HG03378 (cell line): Measurements from ENCODE around the gene CADM2.
"Not testable (repeated sequence)": the region's sequence is repeated elsewhere in the genome, so short reads cannot be mapped to it uniquely, and the experiment has no call there.

Experiments
- ATAC-seq: cut with Tn5 transposase; IDR thresholded peaks from one replicate; pipeline ENCODE4 v1.9.1; 2021; ENCODE audit warnings: mild to moderate bottlenecking, moderate library complexity; ENCODE audit not compliant: unreplicated experiment

Gene CADM2

DNA sequence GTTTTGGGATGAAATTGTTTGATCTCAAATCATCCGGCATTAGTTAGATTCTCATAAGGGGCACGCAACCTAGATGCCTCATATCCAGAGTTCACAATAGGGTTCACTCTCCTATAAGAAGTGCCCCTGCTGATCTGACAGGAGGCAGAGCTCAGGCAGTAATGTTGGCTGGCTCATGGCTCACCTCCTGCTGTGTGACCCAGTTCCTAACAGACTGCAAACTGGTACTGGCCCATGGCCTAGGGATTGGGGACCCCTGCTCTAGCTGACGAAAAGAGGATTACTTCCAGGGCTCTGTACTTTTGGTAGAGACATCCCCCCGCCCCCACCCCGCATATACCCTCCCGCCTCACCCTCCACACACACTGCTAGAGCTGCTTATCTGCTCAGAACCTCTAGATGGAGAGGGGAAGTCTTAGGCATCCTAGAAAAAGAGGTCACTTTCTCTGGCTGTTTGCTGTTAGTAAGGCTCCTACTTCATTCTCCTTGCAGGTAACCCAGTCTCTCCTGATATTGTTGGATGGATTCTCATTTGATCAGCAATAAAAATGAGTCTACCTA, 923.1 kb downstream of the CADM2 start:
- ATAC-seq: no peak

DNA sequence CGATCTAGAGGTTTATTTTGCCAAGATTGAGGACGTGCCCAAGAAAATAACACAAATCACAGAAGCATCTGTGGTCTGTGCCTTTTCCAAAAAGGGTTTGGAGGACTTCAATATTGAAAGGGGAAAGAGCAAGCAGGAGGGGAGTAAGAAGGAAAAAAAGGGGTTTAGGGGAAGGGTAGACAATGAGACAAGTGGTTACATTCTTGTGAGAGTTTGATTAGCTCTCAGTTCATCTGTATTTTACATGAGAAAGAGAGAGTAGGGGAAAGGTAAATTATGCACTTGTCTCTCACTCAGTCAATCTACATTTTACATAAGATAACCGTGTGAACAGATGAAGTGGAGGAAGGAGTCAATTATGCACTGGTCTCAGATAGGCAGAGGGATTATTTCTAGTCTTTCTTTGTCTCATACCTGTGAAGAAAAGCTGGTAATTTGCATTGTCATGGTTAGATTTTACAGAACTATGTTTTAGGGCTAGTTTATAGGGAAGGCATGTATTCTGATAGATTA, 931.3 kb downstream of the CADM2 start:
- no peak for ATAC-seq

DNA sequence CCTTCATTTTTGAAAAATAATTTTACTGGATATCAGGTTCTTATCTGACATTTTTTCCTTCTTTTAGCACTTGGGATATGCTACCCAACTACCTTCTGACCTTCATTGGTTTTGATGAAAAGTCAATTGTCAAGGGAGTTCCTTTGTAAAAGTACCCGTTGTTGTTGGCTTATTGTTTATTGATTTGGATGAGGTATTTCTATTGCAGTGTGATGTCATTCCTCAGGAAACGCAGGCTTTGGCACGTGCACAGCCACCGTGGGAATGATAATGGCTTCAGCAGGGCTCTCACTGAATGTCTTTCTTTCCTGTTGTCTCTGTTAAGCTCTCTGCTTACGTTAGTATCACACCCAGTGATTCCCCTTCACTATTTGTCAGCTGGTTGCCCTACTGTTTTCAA, 944.6 kb downstream of the CADM2 start:
- ATAC-seq: no peak

DNA sequence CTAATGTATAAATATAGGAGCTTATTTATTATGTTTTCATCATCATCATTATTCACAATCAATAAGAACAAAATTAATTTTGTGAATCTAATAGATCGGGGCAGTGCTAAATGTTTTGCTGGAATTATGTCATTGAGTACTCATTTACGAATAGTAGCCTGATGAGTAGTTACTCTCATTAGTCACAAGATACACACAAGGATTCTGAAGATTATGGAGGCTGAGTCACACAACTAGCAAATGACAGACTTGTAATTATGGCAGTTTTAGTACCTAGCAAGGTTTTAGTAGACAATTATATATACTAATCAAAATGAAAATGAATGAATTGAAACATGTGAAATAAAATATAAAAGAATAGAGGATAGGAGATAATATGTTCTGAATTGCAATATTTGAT, 954.2 kb downstream of the CADM2 start:
- no peak for ATAC-seq

DNA sequence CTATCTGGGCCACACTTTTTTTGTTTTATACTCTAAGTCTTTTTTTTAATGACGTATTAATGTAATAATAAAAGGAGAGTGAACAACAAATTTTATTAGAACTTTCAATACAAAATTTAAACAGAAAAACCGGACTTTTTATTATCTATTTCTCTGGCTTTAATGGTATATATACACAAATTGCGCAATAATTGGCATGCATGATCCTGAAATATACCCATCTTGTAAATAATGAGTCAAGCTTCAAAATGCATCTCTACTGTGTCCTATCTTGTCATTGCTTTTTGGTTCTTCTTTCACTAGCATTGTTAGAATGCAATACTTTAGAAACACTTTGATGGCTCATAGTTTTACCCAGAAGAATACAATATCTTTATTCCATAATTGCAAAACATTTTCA, 963.6 kb downstream of the CADM2 start:
- no peak for ATAC-seq

DNA sequence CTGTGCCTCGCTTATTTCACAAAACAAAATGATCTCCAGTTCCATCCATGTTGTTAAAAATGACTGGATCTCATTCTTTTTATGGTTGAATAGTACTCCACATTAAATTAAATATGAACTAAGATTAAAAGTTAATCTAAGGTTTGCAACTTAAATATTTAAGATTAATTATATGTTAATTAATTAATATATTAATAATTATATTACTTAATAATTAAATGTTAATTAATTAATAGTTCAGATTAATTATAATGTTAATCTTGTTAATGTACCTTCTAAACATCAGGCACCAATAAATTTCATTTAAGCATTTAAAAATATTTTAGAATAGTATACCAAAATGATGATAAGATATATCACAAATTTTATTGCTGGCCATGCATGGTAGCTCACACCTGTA, 971.9 kb downstream of the CADM2 start:
- no peak for ATAC-seq

DNA sequence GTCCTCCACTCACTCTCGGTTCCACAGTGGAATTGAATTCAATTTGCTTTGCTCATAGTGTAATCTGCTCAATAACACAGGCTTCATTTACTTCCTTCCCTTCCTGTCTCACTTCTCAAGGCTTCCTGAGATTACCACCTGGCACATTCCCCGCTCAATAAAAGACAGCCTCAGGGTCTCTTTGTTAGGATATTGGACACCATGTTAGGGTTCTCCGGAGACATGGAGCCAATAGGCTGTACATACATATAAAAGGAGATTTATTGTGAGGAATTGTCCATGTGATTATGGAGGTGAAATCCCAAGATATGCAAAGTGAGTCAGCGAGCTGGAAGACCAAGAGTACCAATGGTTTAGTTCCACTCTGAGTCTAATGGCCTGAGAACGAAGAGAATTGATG, 974.5 kb downstream of the CADM2 start:
- no peak for ATAC-seq

DNA sequence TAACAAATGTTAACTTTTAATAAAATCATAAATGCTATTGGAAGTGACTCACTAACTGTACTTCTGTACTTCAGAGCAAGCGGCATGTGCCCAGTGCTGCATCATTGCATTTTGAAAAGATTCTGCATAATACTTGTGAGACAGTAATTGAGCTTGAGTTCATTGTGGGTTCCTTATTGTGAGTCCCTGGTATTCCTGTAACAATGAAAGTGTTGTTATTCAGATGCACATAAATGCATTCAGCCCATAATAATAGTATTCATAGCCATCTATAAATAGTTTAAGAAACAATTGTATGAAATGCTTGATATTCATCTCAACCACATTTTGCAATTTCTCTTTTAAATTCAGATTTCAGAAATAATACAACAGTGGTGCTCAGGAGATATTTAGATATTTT, 976.4 kb downstream of the CADM2 start:
- no peak for ATAC-seq

DNA sequence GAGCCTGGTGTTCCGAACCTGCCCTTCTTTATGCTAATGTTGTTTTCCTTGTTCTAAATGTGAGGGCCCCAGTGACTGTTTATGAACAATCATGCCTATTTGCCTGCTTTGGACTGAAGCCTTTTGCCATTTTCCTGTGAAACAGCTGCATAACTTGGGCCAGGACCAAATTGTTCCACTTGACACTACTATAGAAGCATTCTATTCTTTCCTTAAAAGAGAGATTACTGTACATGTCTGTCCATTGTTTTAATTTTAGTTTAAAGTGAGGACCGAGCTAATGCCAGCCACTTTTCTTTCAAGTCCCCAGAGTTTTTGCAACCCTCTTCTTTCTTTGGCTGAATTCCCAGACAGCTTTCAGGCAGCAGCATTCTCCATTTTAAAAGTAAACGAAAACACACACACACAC, 980.3 kb downstream of the CADM2 start:
- no peak for ATAC-seq

DNA sequence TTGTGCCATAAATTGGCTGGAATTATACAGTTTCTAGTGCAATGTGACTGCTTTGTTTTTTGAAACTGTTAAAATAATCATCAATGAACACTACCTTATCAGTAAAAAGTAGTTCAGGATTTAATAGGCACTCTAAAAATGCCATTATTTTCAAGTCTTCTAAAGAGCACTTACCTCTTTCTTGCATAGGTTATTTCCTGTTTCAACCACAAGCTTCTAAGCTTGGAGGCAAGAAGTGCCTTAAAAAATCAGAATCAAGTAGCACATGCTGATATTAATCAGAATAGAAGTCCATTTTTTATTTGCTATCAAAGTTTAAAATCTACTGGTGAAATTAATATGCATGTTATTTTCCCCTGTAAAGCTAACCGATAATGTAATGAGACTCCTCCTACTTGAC, 991.6 kb downstream of the CADM2 start:
- ATAC-seq: no peak

DNA sequence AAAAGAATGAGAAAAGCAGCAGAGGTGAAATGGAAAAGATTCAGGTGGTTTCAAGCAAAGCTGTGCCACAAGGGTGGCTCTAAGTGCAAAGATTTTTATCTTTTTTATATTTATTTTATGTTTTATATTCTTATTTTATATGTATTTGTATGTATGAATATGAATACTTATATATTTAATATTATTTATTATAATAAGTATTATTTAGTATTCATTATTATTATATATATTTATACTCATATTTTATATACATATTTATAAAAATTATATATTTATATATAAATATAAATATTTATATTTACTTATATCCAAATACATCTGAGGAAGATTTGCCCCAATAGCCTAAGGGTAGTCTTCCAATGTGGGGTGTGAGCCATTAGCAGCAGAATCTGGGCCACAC, 1002.0 kb downstream of the CADM2 start:
- ATAC-seq: no peak

DNA sequence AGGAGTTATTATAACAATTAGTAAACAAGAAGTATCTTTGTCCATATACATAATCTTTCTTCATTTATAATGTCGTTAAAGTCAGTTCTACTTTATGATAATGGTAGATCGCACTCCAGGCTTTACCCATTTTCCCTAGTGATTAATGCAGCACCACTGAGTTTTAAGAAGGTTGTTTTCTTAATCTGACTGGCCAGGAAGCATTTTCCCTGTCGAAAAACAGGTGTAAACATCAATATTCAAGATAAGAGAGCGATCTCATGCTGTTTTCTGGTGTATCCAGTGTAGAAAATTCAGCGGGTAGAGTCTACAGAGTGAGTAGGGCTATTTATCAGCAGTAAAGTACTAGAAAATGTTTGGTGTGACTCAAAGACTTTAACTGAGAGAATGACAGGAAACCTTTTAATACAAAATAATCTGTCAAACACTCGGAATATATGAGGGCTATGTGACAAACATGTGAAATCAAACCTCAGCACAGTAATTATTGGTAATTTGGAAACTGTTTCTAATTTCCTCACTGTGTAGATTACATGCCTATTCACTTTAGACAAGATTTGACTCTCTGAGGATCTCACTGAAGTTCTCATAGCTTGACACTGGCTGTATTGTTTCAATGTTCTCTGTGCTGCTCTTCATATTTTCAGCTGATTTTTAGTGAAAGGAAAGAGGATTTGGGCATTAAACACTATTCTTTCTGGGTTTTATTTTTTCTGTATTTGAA, 1019.0 kb downstream of the CADM2 start:
- no peak for ATAC-seq

DNA sequence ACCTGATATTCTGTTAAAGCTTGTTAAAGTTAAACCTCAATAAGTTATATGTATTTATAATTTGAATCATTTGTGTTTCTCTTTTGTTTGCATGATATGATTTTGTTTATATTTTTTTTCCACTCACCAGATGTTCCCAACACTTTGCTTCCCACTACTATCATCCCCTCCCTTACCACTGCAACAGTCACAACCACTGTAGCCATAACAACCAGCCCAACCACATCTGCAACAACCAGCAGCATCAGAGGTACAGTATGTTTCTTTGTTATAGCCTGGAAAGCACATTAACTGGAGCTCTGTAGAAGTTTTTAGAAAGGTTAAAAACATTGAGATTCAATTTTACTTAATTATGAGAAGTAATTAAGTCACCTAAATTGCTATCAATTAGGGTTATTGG, 1020.2 kb downstream of the CADM2 start:
- no peak for ATAC-seq

DNA sequence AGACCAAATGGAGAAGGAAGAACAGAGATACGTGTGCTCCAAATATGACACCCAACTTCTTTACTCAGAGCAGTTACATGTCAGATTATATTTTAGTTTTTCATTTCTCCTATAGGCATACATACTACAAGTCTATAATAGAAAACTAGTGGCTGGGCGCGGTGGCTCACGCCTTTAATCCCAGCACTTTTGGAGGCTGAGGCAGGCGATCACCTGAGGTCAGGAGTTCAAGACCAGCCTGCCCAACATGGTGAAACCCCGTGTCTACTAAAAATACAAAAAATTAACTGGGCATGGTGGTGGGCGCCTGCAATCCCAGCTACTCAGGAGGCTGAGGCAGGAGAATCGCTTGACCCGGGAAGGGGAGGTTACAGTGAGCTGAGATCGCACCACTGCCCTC, 1030.8 kb downstream of the CADM2 start:
- not testable (repeated sequence) for ATAC-seq

DNA sequence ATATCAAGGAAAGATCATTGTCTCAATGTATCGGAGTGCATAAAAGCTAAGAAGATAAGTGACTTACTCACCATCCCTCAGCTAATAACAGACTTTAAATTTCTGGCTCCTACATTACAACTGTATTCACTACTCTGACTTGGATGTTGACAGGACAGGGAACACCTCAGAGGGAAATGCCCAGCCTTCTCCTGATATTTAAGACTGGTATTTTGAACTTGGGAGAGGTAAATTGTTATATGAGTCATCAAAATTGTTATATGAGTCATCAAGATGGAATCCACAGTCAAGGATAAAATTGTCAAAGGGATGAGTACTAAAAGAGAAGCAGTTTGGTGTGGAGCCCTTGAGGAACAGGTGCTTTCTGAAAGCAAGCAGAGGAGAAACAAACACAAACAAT, 1070.8 kb downstream of the CADM2 start:
- no peak for ATAC-seq

DNA sequence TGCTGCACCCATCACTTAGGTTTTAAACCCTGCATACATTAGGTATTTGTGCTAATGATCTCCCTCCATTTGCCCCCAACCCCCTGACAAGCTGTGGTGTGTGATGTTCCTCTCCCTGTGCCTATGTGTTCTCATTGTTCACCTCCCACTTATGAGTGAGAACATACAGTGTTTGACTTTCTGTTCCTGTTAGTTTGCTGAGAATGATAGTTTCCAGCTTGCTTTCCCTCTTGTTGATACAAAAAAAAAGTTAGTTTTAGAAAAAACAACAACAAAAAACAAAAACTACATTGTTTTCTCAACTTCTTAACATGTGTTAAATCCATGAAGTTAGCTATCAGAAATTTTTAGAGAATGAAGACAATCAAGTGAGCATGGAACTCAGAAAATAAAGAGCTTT, 1079.1 kb downstream of the CADM2 start:
- no peak for ATAC-seq

DNA sequence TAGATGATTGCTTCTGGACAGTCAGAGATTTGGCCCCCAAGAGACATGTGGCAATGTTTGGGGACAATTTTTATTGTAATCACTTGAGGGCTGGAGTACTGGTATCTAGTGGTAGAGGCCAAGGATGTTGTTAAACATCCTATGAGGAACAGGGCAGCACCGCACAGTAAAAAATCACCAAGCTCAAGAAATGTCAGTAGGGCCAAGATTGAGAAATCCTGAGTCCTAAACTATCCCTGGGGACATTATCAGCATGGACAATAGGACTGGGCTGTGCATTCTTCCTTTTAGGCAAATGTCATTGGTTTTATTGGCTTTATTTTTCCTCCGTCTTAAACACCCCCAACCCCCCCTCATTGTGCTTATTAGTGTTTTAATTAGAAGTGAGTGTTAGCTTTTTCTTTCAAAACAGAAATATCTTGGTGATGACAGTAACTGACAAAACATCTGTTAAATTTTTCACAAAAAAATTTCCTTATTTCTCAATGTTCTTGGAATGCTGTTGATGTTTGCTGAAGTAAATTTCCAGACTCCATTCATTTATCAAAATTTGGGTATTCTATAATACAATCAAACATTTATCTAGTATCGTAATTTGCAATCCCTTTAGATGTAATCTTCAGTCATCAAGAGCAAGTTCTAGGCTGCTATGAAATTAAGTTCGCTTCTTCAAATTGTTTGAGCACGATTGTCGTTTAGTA, 1087.8 kb downstream of the CADM2 start:
- no peak for ATAC-seq

DNA sequence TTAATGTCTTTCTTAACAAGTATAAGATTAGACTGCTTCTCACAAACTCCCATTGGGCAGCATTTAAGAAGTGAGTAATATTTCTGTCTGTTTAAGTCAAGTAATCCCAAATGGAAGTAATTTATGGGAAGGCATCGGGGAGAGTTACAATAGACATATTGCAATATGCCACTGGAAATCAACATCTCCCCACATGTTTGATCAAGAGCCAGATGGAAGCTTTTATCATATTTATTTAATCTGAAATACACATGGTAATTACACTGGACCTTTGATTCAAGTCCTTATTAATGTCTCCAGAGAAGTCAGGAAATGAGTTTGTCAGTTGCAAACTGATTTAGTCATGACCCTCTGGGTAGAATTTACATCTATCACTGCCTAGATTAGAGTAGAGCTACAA, 1088.4 kb downstream of the CADM2 start:
- ATAC-seq: no peak

DNA sequence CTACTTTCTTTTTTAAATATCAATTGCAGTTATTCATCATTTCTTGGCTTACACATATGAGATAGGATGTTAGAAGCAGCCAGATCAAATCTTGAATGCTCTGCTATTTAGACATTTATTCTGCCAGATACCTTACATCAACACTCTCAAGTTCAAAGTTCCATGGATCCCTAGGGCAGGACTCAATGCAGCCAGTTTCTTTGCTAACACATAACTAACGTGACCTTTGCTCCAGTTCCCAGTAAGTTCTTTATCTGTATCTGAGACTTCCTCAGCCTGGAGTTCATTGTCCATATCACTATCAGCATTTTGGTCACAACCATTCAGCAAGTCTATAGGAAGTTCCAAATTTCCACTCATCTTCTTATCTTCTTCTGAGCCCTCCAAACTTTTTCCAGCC, 1092.3 kb downstream of the CADM2 start:
- no peak for ATAC-seq

DNA sequence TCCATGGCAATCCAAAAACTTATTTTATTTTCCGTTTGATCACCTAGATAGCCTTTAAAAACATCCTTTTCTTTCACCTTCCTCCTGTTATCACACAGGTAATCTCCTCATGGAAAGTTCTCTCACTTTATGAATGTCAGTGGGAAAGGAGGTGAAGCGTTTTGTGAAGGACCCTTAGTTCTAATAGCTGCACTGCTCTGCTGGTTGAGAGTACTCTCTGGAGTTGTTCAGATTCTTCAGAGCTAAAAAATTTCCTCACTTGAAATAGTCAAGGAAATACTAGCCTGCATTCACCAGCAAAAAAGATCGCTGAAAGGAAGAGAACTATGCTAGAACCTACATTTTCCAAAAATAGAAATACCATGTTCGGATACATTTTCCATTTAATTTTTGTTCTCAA, 1097.2 kb downstream of the CADM2 start:
- no peak for ATAC-seq

DNA sequence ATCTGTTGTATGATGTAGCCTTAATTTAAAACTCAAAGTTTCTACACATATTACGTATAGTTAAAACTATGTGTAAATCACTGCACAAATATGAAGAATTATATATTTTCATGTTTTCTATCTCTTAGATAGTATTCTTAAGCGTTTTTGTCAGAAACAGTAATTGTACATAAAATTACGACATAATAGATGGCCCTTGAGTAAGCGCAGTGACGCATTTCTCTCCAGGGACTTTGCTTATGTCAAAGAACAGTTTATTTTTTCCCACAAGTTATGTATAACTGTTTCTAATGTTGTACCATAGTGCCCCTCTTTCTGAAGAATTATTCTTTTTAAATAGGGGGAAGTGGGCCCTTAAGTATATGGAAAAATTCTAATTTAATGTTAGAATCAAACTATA, 1098.2 kb downstream of the CADM2 start:
- no peak for ATAC-seq

DNA sequence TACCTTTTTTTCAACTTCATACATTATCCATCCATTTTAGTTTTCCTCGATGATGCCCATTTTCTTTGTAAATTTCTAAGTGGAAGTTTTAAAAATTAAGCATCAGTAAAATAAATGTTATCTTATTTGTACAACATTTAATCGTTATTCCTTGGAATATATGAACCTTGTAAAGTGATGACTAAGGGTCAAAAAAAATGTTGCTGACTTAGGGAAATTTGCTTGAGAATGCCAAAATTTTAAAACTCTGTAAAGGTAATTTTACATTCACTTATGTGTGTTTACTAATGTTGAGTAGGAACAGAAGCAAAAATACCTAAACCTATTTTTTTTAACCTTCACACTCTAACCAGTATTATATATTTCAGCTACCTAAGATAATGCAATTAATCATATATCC, 1115.0 kb downstream of the CADM2 start:
- no peak for ATAC-seq
